GM21381 (cell line): ENCODE results near the gene NAGPA.

Source experiments
- ATAC-seq: cut with Tn5 transposase; IDR thresholded peaks from one replicate; pipeline ENCODE4 v1.9.1; 2021; ENCODE audit warnings: mild to moderate bottlenecking, moderate library complexity; ENCODE audit not compliant: unreplicated experiment

NAGPA gene

DNA sequence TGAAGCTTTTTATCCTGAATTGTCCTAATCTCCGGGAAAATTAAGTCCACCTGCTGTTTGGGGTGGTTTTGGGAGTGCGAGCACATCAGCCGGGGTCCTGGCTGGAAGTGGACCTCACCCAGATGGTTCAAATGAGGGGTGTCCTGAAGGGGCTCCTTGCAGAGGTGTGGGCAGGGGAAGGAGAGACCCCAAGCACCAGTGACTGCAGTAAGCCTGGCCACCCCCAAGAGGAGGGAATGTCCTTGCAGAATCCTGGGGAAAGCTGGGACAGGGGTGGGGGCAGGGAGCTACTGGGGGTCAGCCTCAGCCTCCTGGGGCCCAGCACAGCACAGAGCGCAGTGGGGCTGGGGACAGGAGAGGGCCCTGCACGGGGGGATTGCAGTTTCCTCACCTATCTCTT is 29.4 kb downstream of the NAGPA start:
- ATAC-seq: no peak

DNA sequence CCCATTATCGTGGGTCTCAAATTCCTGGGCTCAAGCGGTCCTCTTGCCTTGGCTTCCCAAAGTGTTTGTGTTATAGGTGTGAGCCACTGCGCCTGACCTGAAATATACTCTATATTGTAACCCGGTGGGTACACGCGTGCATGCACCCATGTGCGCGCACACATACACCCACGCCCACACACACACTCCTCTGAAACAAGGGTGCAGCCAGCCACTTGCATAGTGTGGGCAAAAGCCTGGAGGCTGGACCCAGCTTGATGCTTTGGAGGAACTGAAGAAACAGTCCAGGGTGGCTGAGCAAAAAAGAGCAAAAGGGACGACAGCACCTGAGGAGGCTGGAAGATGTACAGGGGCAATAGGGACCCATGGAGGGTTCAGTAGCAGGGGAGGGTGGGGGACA is 29.9 kb downstream of the NAGPA start:
- no peak for ATAC-seq

DNA sequence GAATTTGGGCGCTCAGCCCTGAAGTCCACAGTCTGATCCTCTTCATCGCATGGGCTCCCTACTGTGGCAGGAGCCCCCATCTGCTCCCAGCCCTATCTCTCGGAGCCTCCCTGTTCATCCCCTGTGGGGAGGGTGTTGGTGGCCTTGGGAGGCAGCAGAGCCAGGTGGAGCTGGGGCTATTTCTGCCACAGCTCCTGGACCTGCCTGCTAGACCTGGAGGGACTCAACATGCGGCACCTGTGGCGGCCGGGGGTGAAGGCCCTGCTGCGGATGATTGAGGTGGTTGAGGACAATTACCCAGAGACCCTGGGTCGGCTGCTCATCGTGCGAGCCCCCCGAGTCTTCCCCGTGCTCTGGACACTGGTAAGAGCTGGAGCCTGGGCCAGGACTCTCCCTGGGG is 30.5 kb downstream of the NAGPA start:
- no peak for ATAC-seq

GRCh38 chr16:5002699-5003143 is 31.0 kb downstream of the NAGPA start:
- ATAC-seq: no peak

GRCh38 chr16:5001986-5002385 is 31.7 kb downstream of the NAGPA start:
- ATAC-seq: no peak

- ATAC-seq: no peak
Observed at GRCh38 chr16:5001571-5001970, 32.2 kb downstream of the NAGPA start.

DNA sequence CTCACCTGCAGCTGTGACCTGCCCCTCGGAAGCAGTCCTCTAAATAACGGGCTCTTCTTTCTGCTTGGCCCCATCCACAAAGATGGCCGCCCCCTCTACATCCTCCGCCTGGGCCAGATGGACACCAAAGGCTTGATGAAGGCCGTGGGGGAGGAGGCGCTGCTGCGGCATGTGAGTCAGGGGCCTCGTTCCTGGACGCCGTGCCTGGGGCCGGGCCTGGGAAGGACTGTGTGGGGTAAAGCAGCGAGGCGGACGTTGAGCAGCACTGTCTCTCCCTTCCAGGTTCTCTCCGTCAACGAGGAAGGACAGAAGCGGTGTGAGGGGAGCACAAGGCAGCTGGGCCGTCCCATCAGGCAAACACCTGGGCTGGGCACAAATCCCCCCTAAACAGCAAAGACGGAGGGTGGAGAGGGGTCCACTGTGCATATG is 33.1 kb downstream of the NAGPA start:
- ATAC-seq: no peak

DNA sequence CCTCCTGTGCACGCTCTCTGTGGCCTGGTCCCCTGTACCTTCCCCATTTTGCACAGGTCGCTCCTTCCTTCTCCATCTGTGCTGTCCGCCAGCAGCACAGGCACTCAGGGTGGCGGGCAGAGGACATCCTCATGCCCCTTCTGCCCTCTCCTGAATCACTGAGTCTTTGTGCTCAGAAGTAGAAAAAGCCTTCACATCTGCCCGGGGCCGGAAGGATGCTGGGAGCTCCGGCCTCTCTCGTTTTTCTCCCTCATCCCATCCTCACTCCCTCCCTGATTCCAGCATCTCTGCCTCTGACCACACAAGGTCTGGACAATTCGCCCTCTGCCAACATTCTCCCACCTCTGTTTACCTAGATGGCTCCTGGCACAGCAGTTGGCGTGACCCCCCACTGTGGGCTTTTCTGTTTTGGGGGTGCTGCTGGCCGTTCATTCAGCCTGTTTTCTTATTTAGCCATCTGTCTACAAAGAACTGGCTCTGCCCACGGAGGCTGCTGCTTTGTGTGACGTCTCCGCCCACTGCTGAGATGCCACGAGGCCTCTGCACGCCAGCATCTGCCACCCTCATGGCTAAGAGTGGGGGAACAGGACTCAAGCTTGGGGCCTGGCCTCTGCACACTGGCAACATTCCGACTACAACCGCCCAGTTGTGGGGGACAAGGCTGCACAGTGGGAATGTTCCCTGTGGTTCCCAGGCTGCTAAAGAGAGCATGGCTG is 38.9 kb downstream of the NAGPA start:
- ATAC-seq: no peak

GRCh38 chr16:4991754-4992153 is 42.0 kb downstream of the NAGPA start:
- no peak for ATAC-seq

GRCh38 chr16:4990415-4990814 is 43.3 kb downstream of the NAGPA start:
- ATAC-seq: no peak

DNA sequence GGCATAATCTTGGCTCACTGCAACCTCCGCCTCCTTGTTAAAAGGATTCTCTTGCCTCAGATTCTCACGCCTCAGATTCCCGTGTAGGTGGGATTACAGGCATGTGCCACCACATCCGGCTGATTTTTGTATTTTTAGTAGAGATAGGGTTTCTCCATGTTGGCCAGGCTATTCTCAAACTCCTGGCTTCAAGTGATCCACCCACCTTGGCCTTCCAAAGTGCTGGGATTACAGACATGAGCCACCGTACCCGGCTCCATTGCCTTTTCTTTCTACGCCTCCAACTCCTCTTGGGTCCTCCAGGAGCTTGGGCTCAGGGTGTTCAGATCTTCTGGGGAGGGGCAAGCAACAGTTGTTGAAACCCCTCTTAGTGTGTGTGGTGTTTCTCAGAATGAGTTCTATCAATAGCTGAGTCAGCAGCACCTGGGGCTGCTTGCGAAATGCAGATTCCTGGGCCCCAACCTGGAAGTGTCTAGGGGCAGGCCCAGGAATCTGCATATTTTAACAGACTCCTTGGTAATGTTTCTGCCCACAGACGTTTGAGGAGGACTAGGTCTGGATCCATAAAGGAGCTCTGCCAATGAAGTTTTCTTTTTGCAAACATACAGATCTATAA is 44.2 kb downstream of the NAGPA start:
- ATAC-seq: no peak

DNA sequence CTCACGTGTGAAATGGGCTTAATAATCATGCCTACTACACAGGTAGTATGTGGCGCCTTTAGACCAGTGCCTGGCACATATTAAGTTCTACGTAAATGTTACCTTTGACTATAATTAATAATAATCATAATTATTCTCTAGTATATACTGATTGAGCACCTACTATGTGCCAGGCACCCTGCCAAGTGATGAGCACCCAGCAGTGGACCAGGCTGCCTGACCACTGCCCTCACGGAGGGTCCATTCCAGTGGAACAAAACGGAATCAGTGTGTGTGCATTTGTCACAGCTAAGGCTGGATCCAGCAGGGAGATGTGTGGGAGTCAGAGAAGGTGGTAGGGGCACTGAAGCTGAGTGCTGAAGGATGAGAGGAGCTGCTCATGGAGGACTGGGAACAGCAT is 45.1 kb downstream of the NAGPA start:
- no peak for ATAC-seq

- no peak for ATAC-seq
Observed at GRCh38 chr16:4987580-4988374, 46.0 kb downstream of the NAGPA start.

GRCh38 chr16:4987250-4987579 is 46.5 kb downstream of the NAGPA start:
- ATAC-seq: no peak

DNA sequence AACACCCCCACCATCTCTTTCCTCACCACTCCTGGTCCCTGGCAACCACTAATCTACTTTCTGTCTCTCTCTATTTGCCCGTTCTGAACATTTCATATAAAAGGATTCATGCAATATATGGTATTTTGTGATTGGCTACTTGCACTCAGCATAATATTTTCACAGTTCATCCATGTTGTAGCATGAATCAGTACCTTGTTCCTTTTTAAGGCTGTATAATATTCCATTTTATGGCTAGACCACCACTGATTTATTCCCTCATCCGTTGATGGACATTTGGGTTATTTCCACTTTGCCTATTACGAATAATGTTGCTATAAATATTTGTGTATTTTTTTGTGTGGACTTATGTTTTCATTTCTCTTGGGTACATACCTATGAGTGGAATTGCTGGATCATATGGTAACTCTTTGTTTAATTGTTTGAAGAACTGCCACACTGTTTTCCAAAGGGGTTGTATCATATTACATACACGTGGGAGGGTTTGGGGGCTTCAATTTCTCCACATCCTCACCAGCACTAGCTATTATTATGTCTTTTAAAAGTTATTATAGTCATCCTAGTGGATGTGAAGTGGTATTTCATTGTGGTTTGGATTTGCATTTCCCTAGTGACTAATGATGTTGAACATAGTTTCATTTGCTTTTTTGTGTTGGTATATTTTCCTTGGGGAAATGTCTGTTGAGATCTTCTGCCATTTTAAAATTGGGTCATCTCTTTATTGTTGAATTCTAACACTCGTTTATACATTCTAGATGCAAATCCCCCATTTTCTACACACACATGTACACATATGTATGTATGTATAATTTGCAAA is 49.4 kb downstream of the NAGPA start:
- no peak for ATAC-seq

- ATAC-seq: no peak
Observed at GRCh38 chr16:4982056-4982867, 51.5 kb downstream of the NAGPA start.

GRCh38 chr16:4981473-4981872 is 52.3 kb downstream of the NAGPA start:
- no peak for ATAC-seq

DNA sequence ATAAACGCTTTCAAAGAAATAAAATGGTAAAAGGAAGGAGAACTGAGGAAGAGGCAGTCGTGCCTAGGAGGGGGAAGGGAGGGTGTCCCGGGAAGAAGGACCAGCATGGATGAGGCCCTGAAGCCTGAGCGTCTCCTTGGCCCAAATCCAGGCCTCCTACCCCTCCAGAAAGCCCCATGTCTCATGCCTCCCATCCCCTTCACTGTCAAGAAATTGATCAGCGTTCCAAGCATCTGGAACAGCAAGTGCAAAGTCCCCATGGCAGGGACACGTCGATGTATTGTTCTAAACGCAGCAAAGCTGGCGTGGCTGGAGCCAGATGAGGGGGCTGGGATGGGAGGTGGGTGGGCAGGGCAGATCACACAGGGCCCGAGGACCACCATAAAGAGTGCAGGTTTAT is 53.0 kb downstream of the NAGPA start:
- no peak for ATAC-seq

GRCh38 chr16:4979736-4980660 is 53.7 kb downstream of the NAGPA start:
- ATAC-seq: no peak
